OCI-LY1 (cell line): ENCODE data around the gene SLC5A1.

Experiments used
- H2AFZ ChIP-seq: fragments of 200-600 bp; sonication (generic), shearing (Covaris generic); 2 replicates; pipeline ENCODE4 v1.6.0; 2014; ENCODE audit warnings: antibody characterized with exemption, mild to moderate bottlenecking, low read length
- H3F3A ChIP-seq: fragments of 200-600 bp; sonication (generic), shearing (Covaris generic); 2 replicates; pipeline ENCODE4 v1.6.0; 2014; ENCODE audit warnings: mild to moderate bottlenecking, antibody characterized with exemption, low read length, moderate library complexity; ENCODE audit not compliant: insufficient read depth
- H3K27ac ChIP-seq: fragments of 200-600 bp; sonication (generic); 2 replicates; pipeline ENCODE4 v1.5.1; 2014; ENCODE audit warnings: low read length, mixed run types, mild to moderate bottlenecking, low read depth; ENCODE audit not compliant: poor library complexity, severe bottlenecking
- H3K27me3 ChIP-seq: fragments of 200-600 bp; sonication (generic); 2 replicates; pipeline ENCODE4 v1.6.0; 2014; ENCODE audit warnings: antibody characterized with exemption, mild to moderate bottlenecking, low read length, moderate library complexity; ENCODE audit not compliant: insufficient read depth
- H3K36me3 ChIP-seq: fragments of 200-600 bp; sonication (generic); 2 replicates; pipeline ENCODE4 v1.6.1; 2014; ENCODE audit warnings: mild to moderate bottlenecking, antibody characterized with exemption, low read length, moderate library complexity, mixed read lengths; ENCODE audit not compliant: insufficient read depth
- H3K4me1 ChIP-seq: fragments of 200-600 bp; sonication (generic); 2 replicates; pipeline ENCODE4 v1.5.1; 2014; ENCODE audit warnings: mild to moderate bottlenecking, low read length, moderate library complexity; ENCODE audit not compliant: insufficient read depth, severe bottlenecking
- H3K4me2 ChIP-seq: fragments of 200-600 bp; sonication (generic), shearing (Covaris generic); 2 replicates; pipeline ENCODE4 v1.6.1; 2014; ENCODE audit warnings: low read length
- H3K4me3 ChIP-seq: fragments of 200-600 bp; sonication (generic); 2 replicates; pipeline ENCODE4 v1.5.1; 2014; ENCODE audit warnings: low read length, low read depth, mild to moderate bottlenecking, mixed read lengths; ENCODE audit not compliant: poor library complexity, severe bottlenecking
- H3K79me2 ChIP-seq: fragments of 200-600 bp; shearing (Covaris generic); 2 replicates; pipeline ENCODE4 v1.6.1; 2016; ENCODE audit warnings: mixed run types, low read length, mixed read lengths; ENCODE audit not compliant: insufficient read depth
- H3K9ac ChIP-seq: fragments of 200-600 bp; sonication (generic), shearing (Covaris generic); 2 replicates; pipeline ENCODE4 v1.6.1; 2014; ENCODE audit warnings: mild to moderate bottlenecking, low read length, mixed read lengths
- H3K9me2 ChIP-seq: fragments of 200-600 bp; sonication (generic), shearing (Covaris generic); 2 replicates; pipeline ENCODE4 v1.6.1; 2014; ENCODE audit warnings: low read depth, mild to moderate bottlenecking, low read length, mixed read lengths
- H3K9me3 ChIP-seq: fragments of 200-600 bp; shearing (Covaris generic); 2 replicates; pipeline ENCODE4 v1.6.1; 2014; ENCODE audit warnings: low read length, mixed read lengths
- H4K20me1 ChIP-seq: fragments of 200-600 bp; sonication (generic), shearing (Covaris generic); 2 replicates; pipeline ENCODE4 v1.6.0; 2016; ENCODE audit warnings: mild to moderate bottlenecking, low read length; ENCODE audit not compliant: insufficient read depth
- EZH2 ChIP-seq: fragments of 200-600 bp; sonication (generic), shearing (Covaris generic); IDR thresholded peaks from 2 replicates; pipeline ENCODE4 v1.8.0; 2017; ENCODE audit warnings: borderline replicate concordance, mixed run types, mild to moderate bottlenecking, antibody characterized with exemption, low read length, moderate library complexity, mixed read lengths
- TF ChIP-seq, protein P1 (sequence below): fragments of 200-600 bp; sonication (generic), shearing (Covaris generic); IDR thresholded peaks from 2 replicates; pipeline ENCODE4 v1.5.1; 2017; ENCODE audit warnings: mild to moderate bottlenecking, antibody characterized with exemption, low read length, moderate library complexity, mixed read lengths

The SLC5A1 gene

DNA sequence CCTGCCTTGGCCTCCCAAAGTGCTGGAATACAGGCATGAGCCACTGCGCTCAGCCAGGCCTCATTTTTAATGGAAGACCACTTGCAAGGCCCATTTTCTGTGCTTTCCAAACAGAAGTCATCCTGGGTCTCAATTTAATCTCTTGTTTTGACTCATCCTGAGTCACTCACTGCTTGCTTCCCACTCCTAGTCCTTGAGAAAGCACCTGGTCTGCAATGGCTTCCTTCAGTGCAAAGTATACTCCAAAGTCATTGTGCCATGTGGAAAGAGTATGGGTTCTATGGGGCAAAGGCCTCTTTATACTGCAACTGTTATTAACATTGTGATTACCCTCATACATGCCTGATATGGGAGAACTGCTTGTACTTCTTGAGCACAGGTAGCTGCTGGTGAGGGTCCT, 18.3 kb upstream of the SLC5A1 start:
- Histone ChIP-seq H3K9me3 (no peaks in the 10 kb centered on the region), H3K4me3 (no peak overlapping the region), H4K20me1 (no peaks in the 10 kb centered on the region), H3K27me3 (no peaks in the 10 kb centered on the region; the same call in 1 of the 2 replicates), H3K27ac (no peak overlapping the region), H3K79me2 (no peaks in the 10 kb centered on the region), H3K4me2 (no peak overlapping the region), H3K4me1 (no peaks in the 10 kb centered on the region), H3K9me2 (no peaks in the 10 kb centered on the region), H2AFZ (no peak overlapping the region), H3K9ac (no peak overlapping the region), H3F3A (no peaks in the 10 kb centered on the region), H3K36me3 (no peaks in the 10 kb centered on the region)
- no peak for TF ChIP-seq EZH2
- TF ChIP-seq, protein P1, sequence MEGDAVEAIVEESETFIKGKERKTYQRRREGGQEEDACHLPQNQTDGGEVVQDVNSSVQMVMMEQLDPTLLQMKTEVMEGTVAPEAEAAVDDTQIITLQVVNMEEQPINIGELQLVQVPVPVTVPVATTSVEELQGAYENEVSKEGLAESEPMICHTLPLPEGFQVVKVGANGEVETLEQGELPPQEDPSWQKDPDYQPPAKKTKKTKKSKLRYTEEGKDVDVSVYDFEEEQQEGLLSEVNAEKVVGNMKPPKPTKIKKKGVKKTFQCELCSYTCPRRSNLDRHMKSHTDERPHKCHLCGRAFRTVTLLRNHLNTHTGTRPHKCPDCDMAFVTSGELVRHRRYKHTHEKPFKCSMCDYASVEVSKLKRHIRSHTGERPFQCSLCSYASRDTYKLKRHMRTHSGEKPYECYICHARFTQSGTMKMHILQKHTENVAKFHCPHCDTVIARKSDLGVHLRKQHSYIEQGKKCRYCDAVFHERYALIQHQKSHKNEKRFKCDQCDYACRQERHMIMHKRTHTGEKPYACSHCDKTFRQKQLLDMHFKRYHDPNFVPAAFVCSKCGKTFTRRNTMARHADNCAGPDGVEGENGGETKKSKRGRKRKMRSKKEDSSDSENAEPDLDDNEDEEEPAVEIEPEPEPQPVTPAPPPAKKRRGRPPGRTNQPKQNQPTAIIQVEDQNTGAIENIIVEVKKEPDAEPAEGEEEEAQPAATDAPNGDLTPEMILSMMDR, result no peak

DNA sequence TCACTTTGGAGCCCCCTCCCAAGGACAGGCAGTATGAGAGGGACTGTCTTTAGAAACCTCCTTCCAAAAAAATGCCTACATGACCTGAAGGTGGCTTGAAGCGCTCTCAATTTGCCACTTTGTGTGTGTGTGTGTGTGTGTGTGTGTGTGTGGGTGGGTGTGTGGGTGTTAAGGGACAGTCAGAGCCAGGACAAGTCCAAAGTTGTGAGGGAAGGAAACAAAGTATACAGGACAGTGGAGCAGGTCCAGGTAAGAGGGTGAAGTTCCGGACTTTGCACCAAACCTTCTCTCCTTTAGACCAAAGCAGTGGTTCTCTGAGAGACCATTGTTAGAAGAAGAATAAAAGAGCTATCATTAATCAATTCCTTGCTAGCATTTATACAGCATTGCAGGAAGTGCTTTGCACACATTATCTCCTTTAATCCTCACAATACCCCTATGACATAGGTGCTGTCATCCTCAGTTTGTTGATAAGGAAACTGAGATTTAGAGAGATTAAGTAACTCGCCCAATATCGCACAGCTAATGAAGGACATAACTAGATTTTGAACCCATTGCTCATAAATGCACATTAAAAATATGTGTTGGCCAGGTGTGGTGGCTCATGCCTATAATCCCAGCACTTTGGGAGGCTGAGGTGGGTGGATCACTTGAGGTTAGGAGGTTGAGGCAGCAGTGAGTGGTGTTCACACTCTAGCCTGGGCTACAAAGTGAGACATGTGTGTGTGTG, 12.4 kb upstream of the SLC5A1 start:
- Histone ChIP-seq H3K9me3 (no peaks in the 10 kb centered on the region), H3K79me2 (no peaks in the 10 kb centered on the region), H4K20me1 (no peaks in the 10 kb centered on the region), H3K4me2 (no peak overlapping the region), H3K9ac (no peak overlapping the region), H2AFZ (no peak overlapping the region), H3K9me2 (no peaks in the 10 kb centered on the region), H3K36me3 (no peaks in the 10 kb centered on the region), H3K27ac (no peak overlapping the region), H3F3A (no peaks in the 10 kb centered on the region), H3K27me3 (no peaks in the 10 kb centered on the region), H3K4me1 (no peaks in the 10 kb centered on the region), H3K4me3 (no peak overlapping the region)
- TF ChIP-seq, protein P1, result no peak

DNA sequence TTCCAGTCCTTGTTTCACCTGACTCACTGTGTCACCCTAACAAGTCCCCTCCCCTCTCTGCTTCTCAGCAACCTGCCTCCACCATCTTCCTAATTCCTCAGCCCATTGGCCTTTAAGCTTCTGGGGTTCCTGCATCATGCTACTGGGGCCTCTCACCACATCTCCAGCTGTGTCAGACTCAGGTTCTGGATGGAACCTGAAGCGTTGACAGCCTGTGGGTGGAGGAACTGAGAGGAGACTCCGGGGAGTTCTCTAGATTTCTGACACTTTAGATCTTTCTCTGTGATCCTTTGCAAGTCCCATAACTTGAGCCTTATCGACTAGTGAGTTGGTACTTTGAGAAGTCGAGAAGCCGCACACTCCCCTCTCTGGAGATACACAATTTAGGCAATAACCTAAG, 11.6 kb upstream of the SLC5A1 start:
- Histone ChIP-seq H3K79me2 (no peaks in the 10 kb centered on the region), H3K9me3 (no peaks in the 10 kb centered on the region), H3K36me3 (no peaks in the 10 kb centered on the region), H3K4me3 (no peak overlapping the region), H2AFZ (no peak overlapping the region), H3K9me2 (no peaks in the 10 kb centered on the region), H3K27me3 (no peaks in the 10 kb centered on the region), H3F3A (no peaks in the 10 kb centered on the region), H4K20me1 (no peaks in the 10 kb centered on the region), H3K4me1 (no peaks in the 10 kb centered on the region), H3K9ac (no peak overlapping the region), H3K27ac (no peak overlapping the region), H3K4me2 (no peak overlapping the region)
- TF ChIP-seq, protein P1, result no peak
- no peak for TF ChIP-seq EZH2
